ENCODE results near the gene SH3BP1.

DNA sequence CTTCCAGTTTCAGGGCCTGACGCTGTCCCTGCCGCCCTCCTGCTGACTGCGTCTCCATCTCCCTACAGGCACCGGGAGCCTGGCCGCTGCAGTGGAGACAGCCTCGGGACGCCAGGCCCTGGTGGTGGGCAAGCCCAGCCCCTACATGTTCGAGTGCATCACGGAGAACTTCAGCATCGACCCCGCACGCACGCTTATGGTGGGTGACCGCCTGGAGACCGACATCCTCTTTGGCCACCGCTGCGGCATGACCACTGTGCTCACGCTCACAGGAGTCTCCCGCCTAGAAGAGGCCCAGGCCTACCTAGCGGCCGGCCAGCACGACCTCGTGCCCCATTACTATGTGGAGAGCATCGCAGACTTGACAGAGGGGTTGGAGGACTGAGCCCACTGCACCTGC lies 26.0 kb downstream of the SH3BP1 start:
- TF ChIP-seq POLR2A (IDR thresholded peaks at IDR 0.05), result no peak
- TF ChIP-seq, protein P1, sequence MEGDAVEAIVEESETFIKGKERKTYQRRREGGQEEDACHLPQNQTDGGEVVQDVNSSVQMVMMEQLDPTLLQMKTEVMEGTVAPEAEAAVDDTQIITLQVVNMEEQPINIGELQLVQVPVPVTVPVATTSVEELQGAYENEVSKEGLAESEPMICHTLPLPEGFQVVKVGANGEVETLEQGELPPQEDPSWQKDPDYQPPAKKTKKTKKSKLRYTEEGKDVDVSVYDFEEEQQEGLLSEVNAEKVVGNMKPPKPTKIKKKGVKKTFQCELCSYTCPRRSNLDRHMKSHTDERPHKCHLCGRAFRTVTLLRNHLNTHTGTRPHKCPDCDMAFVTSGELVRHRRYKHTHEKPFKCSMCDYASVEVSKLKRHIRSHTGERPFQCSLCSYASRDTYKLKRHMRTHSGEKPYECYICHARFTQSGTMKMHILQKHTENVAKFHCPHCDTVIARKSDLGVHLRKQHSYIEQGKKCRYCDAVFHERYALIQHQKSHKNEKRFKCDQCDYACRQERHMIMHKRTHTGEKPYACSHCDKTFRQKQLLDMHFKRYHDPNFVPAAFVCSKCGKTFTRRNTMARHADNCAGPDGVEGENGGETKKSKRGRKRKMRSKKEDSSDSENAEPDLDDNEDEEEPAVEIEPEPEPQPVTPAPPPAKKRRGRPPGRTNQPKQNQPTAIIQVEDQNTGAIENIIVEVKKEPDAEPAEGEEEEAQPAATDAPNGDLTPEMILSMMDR (IDR thresholded peaks at IDR 0.05), result no peak
- no peak for TF ChIP-seq EP300 (IDR thresholded peaks at IDR 0.05)
- TF ChIP-seq POLR2AphosphoS5 (IDR thresholded peaks at IDR 0.05), result no peak

All from upper lobe of left lung (tissue), 4 donors.